Activated CD8-positive, alpha-beta T cell treated with anti-CD3 and anti-CD28 coated beads, Interleukin-2, amount 10 ng/mL, durations not matched to agents 7 days and 5 days (primary cell): ENCODE measurements around the gene AGPAT3. TPM values are rescaled to one million over a fixed set of nuclear protein-coding genes. Genes with fewer than 3 reads are reported as not detected.
A peak's percentile ranks its signal among the peaks of the same experiment; 100 is the strongest.

ENCODE experiments used
- ATAC-seq: fragments of 150-1000 bp; cut with Tn5 transposase; one replicate; pipeline ENCODE4 v1.10.0; 2021; ENCODE audit warnings: moderate library complexity
- CTCF ChIA-PET: fragments of 350-600 bp; sonication (Branson Sonifier 250); formaldehyde crosslinking; loops from one replicate; lab custom pipeline; 2021; ENCODE audit warnings: antibody characterized with exemption; lab: Charles Lee
- POLR2A ChIA-PET: fragments of 350-600 bp; sonication (Branson Sonifier 250); formaldehyde crosslinking; loops from one replicate; lab custom pipeline; 2021; ENCODE audit warnings: antibody characterized with exemption; lab: Charles Lee
- DNase-seq: peaks from one replicate; pipeline ENCODE4 v3.0.0-alpha.2; 2020
- H3K27ac Mint-ChIP-seq: one replicate; pipeline ENCODE4 v1.8.0; 2021; ENCODE audit warnings: mild to moderate bottlenecking, mixed read lengths
- H3K27me3 Mint-ChIP-seq: one replicate; pipeline ENCODE4 v1.8.0; 2021; ENCODE audit warnings: low read depth, mixed read lengths
- H3K36me3 Mint-ChIP-seq: one replicate; pipeline ENCODE4 v1.8.0; 2021; ENCODE audit warnings: low read depth, mixed read lengths
- H3K4me1 Mint-ChIP-seq: one replicate; pipeline ENCODE4 v1.8.0; 2021; ENCODE audit warnings: low read depth, mixed read lengths
- H3K4me3 Mint-ChIP-seq: one replicate; pipeline ENCODE4 v1.8.0; 2021; ENCODE audit warnings: mild to moderate bottlenecking, mixed read lengths
- H3K9me3 Mint-ChIP-seq: one replicate; pipeline ENCODE4 v1.8.0; 2022; ENCODE audit warnings: mixed read lengths; ENCODE audit not compliant: insufficient read depth
- total RNA-seq, 2 experiments: library from RNA; stranded (reverse); gene quantifications; one replicate each; pipeline ENCODE4 v1.2.3, GENCODE V29; 2021

AGPAT3 gene
- total RNA-seq, 2 experiments from 2014 or later, result 70.4 to 72.5 TPM

- ChIA-PET CTCF (no interaction called here), POLR2A (interaction anchor here (1.0 kb wide), 1 partner anchor 172 kb away, joined by 3 read pairs; no protein-coding TSS in a partner anchor)
- peaks cover 16% of the 10 kb centered on the region for H3K36me3 Mint-ChIP-seq
- no peak for ATAC-seq
- H3K4me1 Mint-ChIP-seq, result peaks cover 7% of the 10 kb centered on the region
- no peak overlapping the region for H3K4me3 Mint-ChIP-seq
- DNase-seq, result no peak
- no peak overlapping the region for H3K27ac Mint-ChIP-seq
- no peaks in the 10 kb centered on the region for H3K27me3 Mint-ChIP-seq
- H3K9me3 Mint-ChIP-seq, result no peaks in the 10 kb centered on the region
These were observed 91.6 kb downstream of the AGPAT3 start for GRCh38 chr21:43956670-43957035.

- H3K4me1 Mint-ChIP-seq, result peaks cover 7% of the 10 kb centered on the region
- ATAC-seq (no peak), DNase-seq (no peak)
- H3K4me3 Mint-ChIP-seq, result no peak overlapping the region
- POLR2A ChIA-PET, result no interaction called here
- no peaks in the 10 kb centered on the region for H3K9me3 Mint-ChIP-seq
- no peak overlapping the region for H3K27ac Mint-ChIP-seq
- H3K27me3 Mint-ChIP-seq, result no peaks in the 10 kb centered on the region
- H3K36me3 Mint-ChIP-seq, result peaks cover 17% of the 10 kb centered on the region
- CTCF ChIA-PET, result no interaction called here
These were observed 92.1 kb downstream of the AGPAT3 start for GRCh38 chr21:43957128-43957571.

GRCh38 chr21:43957611-43958362, 92.8 kb downstream of the AGPAT3 start:
- no peaks in the 10 kb centered on the region for H3K27me3 Mint-ChIP-seq
- no peak for DNase-seq

DNA sequence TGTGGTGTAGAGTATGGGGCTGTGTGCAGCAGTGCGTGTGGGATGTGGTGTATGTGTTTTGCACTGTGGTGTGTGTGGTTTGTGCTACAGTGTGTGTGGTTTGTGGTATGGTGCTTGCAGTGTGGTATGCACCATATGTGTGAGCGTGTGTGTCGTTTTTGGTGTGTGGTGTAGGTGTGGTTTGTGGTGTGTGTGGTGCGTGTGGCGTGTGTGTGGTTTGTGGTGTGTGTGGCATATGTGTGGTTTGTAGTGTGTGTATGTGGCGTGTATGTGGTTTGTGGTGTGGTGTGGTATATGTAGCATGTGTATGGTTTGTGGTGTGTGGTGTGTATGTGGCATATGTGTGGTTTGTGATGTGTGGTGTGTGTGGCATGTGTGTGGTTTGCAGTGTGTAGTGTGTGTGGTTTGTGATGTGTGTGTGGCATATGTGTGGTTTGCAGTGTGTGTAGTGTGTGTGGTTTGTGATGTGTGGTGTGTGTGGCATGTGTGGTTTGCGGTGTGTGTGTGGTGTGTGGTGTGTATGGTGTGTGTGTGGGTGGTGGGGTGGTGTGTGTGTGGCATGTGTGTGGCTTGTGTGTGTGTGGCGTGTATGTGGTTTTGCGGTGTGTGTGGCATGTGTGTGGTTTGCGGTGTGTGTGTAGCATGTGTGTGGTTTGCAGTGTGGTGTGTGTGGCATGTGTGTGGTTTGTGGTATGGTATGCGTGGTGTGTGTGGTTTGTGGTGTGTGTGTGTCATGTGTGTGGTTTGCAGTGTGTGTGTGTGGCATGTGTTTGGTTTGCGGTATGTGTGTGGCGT, 93.5 kb downstream of the AGPAT3 start:
- Mint-ChIP-seq H3K36me3 (peaks cover 20% of the 10 kb centered on the region), H3K4me1 (peaks cover 7% of the 10 kb centered on the region), H3K27me3 (no peaks in the 10 kb centered on the region), H3K9me3 (no peaks in the 10 kb centered on the region), H3K4me3 (no peak overlapping the region), H3K27ac (no peak overlapping the region)
- ChIA-PET CTCF (no interaction called here), POLR2A (no interaction called here)
- ATAC-seq, result no peak
- peak; percentile 39 for DNase-seq

More at GRCh38 chr21:43957611-43958362, 92.8 kb downstream of the AGPAT3 start:
- H3K36me3 Mint-ChIP-seq, result peaks cover 17% of the 10 kb centered on the region
- ChIA-PET CTCF (no interaction called here), POLR2A (no interaction called here)
- no peak overlapping the region for H3K27ac Mint-ChIP-seq
- no peaks in the 10 kb centered on the region for H3K9me3 Mint-ChIP-seq
- H3K4me1 Mint-ChIP-seq, result peaks cover 7% of the 10 kb centered on the region
- ATAC-seq, result no peak
- no peak overlapping the region for H3K4me3 Mint-ChIP-seq

DNA sequence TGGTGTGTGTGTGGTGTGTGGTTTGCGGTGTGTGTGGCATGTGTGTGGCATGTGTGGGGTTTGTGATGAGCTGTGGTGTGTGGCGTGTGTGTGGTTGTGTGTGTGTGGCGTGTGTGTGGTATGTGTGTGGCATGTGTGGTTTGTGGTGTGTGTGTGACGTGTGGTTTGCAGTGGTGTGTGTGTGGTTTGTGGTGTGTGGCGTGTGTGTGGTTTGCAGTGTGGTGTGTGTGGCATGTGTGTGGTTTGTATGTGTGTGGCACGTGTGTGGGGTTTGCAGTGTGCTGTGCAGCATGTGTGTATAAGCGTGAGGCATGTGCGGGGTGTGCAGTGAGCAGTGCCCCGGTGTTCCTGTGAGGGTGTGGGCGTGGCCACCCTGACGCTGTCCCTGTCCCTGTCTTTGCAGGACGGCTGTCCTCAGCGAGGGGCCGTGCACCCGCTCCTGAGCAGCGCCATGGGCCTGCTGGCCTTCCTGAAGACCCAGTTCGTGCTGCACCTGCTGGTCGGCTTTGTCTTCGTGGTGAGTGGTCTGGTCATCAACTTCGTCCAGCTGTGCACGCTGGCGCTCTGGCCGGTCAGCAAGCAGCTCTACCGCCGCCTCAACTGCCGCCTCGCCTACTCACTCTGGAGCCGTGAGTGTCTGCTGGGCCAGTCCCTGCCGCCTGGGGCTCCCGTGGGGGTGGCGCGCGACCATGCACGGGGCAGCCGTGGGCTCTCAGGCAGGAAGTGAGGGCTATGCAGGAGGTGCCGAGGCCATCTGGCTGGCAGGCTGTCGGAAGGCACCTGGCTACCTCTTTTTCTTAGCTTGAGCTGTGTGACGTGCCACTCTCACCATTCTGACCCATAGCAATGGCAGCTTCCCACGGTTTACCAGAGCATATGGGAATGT, 94.5 kb downstream of the AGPAT3 start:
- POLR2A ChIA-PET, result no interaction called here
- H3K4me1 Mint-ChIP-seq, result peaks cover 7% of the 10 kb centered on the region
- DNase-seq, result peak; percentile 24
- ATAC-seq, result peak; percentile 48
- no peak overlapping the region for H3K27ac Mint-ChIP-seq
- CTCF ChIA-PET, result interaction anchor here (1.4 kb wide), 1 partner anchor 16 kb away, joined by 4 read pairs; no protein-coding TSS in a partner anchor
- peaks cover 23% of the 10 kb centered on the region for H3K36me3 Mint-ChIP-seq
- no peaks in the 10 kb centered on the region for H3K27me3 Mint-ChIP-seq
- H3K9me3 Mint-ChIP-seq, result no peaks in the 10 kb centered on the region
- H3K4me3 Mint-ChIP-seq, result no peak overlapping the region

DNA sequence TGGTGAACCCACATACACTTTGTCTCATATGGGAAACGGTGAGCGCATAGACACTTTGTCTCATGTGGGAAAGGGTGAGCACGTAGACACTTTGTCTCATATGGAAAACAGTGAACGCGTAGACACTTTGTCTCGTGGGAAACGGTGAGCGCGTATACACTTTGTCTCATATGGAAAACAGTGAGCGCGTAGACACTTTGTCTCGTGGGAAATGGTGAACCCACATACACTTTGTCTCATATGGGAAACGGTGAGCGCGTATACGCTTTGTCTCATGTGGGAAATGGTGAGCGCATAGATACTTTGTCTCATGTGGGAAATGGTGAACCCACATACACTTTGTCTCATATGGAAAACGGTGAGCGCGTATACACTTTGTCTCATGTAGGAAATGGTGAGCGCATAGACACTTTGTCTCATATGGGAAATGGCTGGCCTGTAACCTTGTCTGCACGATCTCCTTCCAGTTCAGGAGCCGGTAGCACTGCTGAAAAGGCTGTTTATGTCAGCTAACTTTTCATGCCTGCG, 96.4 kb downstream of the AGPAT3 start:
- Mint-ChIP-seq H3K4me1 (peaks cover 7% of the 10 kb centered on the region), H3K36me3 (peaks cover 23% of the 10 kb centered on the region), H3K4me3 (no peak overlapping the region), H3K9me3 (no peaks in the 10 kb centered on the region), H3K27ac (no peak overlapping the region), H3K27me3 (no peaks in the 10 kb centered on the region)
- ATAC-seq, result no peak
- DNase-seq, result no peak
- ChIA-PET POLR2A (no interaction called here), CTCF (interaction anchor here (1.4 kb wide), 1 partner anchor 14 kb away, joined by 4 read pairs; no protein-coding TSS in a partner anchor)

DNA sequence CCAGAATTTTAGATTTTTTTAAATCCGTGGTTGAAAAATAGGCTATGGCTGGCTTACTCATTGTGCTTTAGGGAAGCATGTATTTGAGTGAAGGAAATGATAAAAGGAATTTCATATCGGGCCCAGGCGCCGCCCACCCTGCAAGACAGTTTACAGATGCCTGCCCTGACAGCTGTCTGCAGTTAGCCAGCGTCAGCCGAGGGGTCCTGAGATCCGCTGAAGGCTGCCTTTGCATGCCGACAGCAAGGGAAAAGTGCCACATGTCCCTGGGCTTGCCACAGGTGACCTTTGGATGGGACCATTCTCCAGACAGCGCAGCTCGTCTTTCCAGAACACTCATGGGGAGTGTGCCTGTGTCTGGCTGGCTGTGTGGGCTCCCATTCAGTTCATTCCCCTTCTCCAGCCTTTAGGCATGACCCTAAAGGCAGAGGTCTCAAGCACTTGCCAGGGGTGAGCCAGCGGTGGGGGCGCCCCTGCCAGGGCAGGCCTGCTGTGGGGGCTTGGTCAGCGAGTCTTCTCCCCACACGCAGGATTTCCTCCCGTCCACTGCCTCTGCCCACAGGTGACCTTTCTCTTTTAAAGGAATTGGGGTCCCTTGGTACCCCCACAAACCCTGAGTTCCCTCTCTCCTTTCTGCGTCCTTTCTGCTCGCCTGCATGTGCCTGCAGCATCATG, 101.0 kb downstream of the AGPAT3 start:
- peaks cover 20% of the 10 kb centered on the region for H3K36me3 Mint-ChIP-seq
- CTCF ChIA-PET, result interaction anchor here (1.3 kb wide), 1 partner anchor 9 kb away, joined by 6 read pairs; no protein-coding TSS in a partner anchor
- ATAC-seq (no peak), DNase-seq (no peak)
- POLR2A ChIA-PET, result no interaction called here
- H3K9me3 Mint-ChIP-seq, result no peaks in the 10 kb centered on the region
- no peaks in the 10 kb centered on the region for H3K27me3 Mint-ChIP-seq
- H3K27ac Mint-ChIP-seq, result no peak overlapping the region
- no peak overlapping the region for H3K4me3 Mint-ChIP-seq
- H3K4me1 Mint-ChIP-seq, result peaks cover 4% of the 10 kb centered on the region

- POLR2A ChIA-PET, result no interaction called here
- ATAC-seq, result no peak
- H3K36me3 Mint-ChIP-seq, result peaks cover 20% of the 10 kb centered on the region
- DNase-seq, result no peak
- no peaks in the 10 kb centered on the region for H3K4me1 Mint-ChIP-seq
- CTCF ChIA-PET, result no interaction called here
- no peaks in the 10 kb centered on the region for H3K27me3 Mint-ChIP-seq
- H3K27ac Mint-ChIP-seq, result no peak overlapping the region
- H3K4me3 Mint-ChIP-seq, result no peak overlapping the region
- no peaks in the 10 kb centered on the region for H3K9me3 Mint-ChIP-seq
These were observed 102.0 kb downstream of the AGPAT3 start for GRCh38 chr21:43966946-43967512.

DNA sequence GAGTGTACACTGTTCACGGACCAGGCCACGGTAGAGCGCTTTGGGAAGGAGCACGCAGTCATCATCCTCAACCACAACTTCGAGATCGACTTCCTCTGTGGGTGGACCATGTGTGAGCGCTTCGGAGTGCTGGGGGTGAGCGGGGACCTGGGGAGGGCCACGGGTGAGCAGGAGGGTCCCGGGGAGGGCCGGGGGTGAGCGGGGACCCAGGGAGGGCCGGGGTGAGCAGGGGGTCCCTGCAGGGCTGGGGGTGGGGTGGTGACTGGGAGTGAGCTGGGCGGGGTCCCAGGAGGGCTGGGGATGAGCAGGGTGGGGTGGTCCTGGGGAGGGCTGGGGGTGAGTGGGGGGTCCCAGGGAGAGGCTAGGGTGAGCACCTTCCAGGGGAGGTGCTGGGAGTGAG, 103.0 kb downstream of the AGPAT3 start:
- DNase-seq, result no peak
- CTCF ChIA-PET, result no interaction called here
- H3K36me3 Mint-ChIP-seq, result peaks cover 23% of the 10 kb centered on the region

GRCh38 chr21:43968410-43969114, 103.5 kb downstream of the AGPAT3 start:
- H3K4me3 Mint-ChIP-seq, result no peak overlapping the region
- POLR2A ChIA-PET, result no interaction called here
- ATAC-seq (no peak), DNase-seq (no peak)
- H3K9me3 Mint-ChIP-seq, result no peaks in the 10 kb centered on the region
- H3K4me1 Mint-ChIP-seq, result no peaks in the 10 kb centered on the region
- H3K27me3 Mint-ChIP-seq, result no peaks in the 10 kb centered on the region
- H3K36me3 Mint-ChIP-seq, result peaks cover 21% of the 10 kb centered on the region
- CTCF ChIA-PET, result interaction anchor here (0.5 kb wide), 1 partner anchor 1087 kb away, joined by 4 read pairs; no protein-coding TSS in a partner anchor
- no peak overlapping the region for H3K27ac Mint-ChIP-seq

More for the DNA sequence above, 103.0 kb downstream of the AGPAT3 start:
- Mint-ChIP-seq H3K27me3 (no peaks in the 10 kb centered on the region), H3K4me1 (no peaks in the 10 kb centered on the region), H3K4me3 (no peak overlapping the region), H3K9me3 (no peaks in the 10 kb centered on the region), H3K27ac (no peak overlapping the region)
- ATAC-seq, result no peak
- POLR2A ChIA-PET, result no interaction called here
